Hindlimb muscle (tissue), 1 donor: ENCODE measurements around the gene GIMAP7. TPM values are rescaled to one million over a fixed set of nuclear protein-coding genes. Genes with fewer than 3 reads are reported as not detected.

Experiments
- polyA plus RNA-seq: library from polyadenylated mRNA; unstranded; fragments of 120-200 nt; gene quantifications from one replicate; pipeline ENCODE4 v1.2.1, GENCODE V29; 2013; ENCODE audit not compliant: insufficient read length

The GIMAP7 gene
- polyA plus RNA-seq, 1 donor: 9.0 TPM

Other genes starting within 250 kb of the GIMAP7 start
- 11.3 TPM for gene LRRC61, start 191.5 kb upstream of the GIMAP7 start, polyA plus RNA-seq
- 1.3 TPM for gene ACTR3C, start 191.3 kb upstream of the GIMAP7 start, polyA plus RNA-seq
- gene RARRES2, start 173.2 kb upstream of the GIMAP7 start, polyA plus RNA-seq: 60.4 TPM
- gene REPIN1, start 146.1 kb upstream of the GIMAP7 start, polyA plus RNA-seq: 90.2 TPM
- 9.3 TPM for gene ZNF775, start 135.5 kb upstream of the GIMAP7 start, polyA plus RNA-seq
- gene GIMAP8, start 64.2 kb upstream of the GIMAP7 start, polyA plus RNA-seq: 7.3 TPM
- gene GIMAP4, start 52.5 kb downstream of the GIMAP7 start, polyA plus RNA-seq: 18.7 TPM
- gene GIMAP6, start 117.5 kb downstream of the GIMAP7 start, polyA plus RNA-seq: 15.3 TPM
- gene GIMAP2, start 170.8 kb downstream of the GIMAP7 start, polyA plus RNA-seq: 4.9 TPM
- gene GIMAP1, start 201.7 kb downstream of the GIMAP7 start, polyA plus RNA-seq: 2.9 TPM
- gene GIMAP5, start 222.5 kb downstream of the GIMAP7 start, polyA plus RNA-seq: 6.5 TPM